HepG2 (cell line): ENCODE data around the gene DNAJB2. TPM values are rescaled to one million over a fixed set of nuclear protein-coding genes. Genes with fewer than 3 reads are reported as not detected.

Experiments
- BCL6 ChIP-seq: IDR thresholded peaks from 2 replicates; pipeline ENCODE4 v1.6.1; 2016; ENCODE audit warnings: missing genetic modification reagents, missing compliant biosample characterization
- EHMT2 ChIP-seq: fragments of 200-600 bp; sonication (generic); IDR thresholded peaks from 2 replicates; pipeline ENCODE4 v1.7.0; 2017; ENCODE audit warnings: antibody characterized with exemption, low read depth, low read length, borderline replicate concordance
- GATA4 ChIP-seq: sonication (generic); IDR thresholded peaks from 2 replicates; pipeline ENCODE4 v1.6.1; 2016; ENCODE audit warnings: antibody characterized with exemption, low read depth, borderline replicate concordance
- HDAC6 ChIP-seq: fragments of 200-600 bp; sonication (generic); IDR thresholded peaks from 2 replicates; pipeline ENCODE4 v1.7.0; 2017; ENCODE audit warnings: mild to moderate bottlenecking, antibody characterized with exemption, low read length, low read depth
- KLF11 ChIP-seq: IDR thresholded peaks from 2 replicates; pipeline ENCODE4 v1.6.1; 2016; ENCODE audit warnings: missing compliant biosample characterization
- MTA3 ChIP-seq: sonication (generic); formaldehyde crosslinking; IDR thresholded peaks from 2 replicates; pipeline ENCODE4 v1.4.0; 2020; ENCODE audit warnings: missing genetic modification reagents
- MXD4 ChIP-seq: IDR thresholded peaks from 2 replicates; pipeline ENCODE4 v1.6.1; 2016; ENCODE audit warnings: mild to moderate bottlenecking, missing biosample characterization, missing genetic modification reagents
- NCOA1 ChIP-seq: sonication (generic); formaldehyde crosslinking; IDR thresholded peaks from 2 replicates; pipeline ENCODE4 v1.9.0; 2021; ENCODE audit warnings: missing genetic modification reagents
- NRL ChIP-seq: sonication (generic); formaldehyde crosslinking; IDR thresholded peaks from 2 replicates; pipeline ENCODE4 v1.5.0; 2020; ENCODE audit warnings: missing genetic modification reagents, mild to moderate bottlenecking, moderate library complexity, borderline replicate concordance
- PRMT3 ChIP-seq: sonication (generic); formaldehyde crosslinking; IDR thresholded peaks from 2 replicates; pipeline ENCODE4 v1.8.1; 2022; ENCODE audit warnings: low read depth, mild to moderate bottlenecking, moderate library complexity, missing genetic modification reagents, borderline replicate concordance
- PTBP1 ChIP-seq: fragments of 200-400 bp; formaldehyde crosslinking; IDR thresholded peaks from 2 replicates; pipeline ENCODE4 v1.6.1; 2018; ENCODE audit warnings: low read length, low read depth; ENCODE audit not compliant: poor library complexity, severe bottlenecking
- RAD51 ChIP-seq: fragments of 450-650 bp; IDR thresholded peaks from 2 replicates; pipeline ENCODE4 v1.6.1; 2016; ENCODE audit warnings: borderline replicate concordance
- RBM22 ChIP-seq: fragments of 200-400 bp; formaldehyde crosslinking; optimal IDR thresholded peaks from 2 replicates; pipeline ENCODE3; 2017; ENCODE audit warnings: mild to moderate bottlenecking, low read length, moderate library complexity
- RFX3 ChIP-seq: IDR thresholded peaks from 2 replicates; pipeline ENCODE4 v1.6.1; 2016; ENCODE audit warnings: missing biosample characterization, missing genetic modification reagents
- TAF15 ChIP-seq: fragments of 200-400 bp; formaldehyde crosslinking; IDR thresholded peaks from one replicate; pipeline ENCODE4 v1.6.1; 2018; ENCODE audit warnings: mild to moderate bottlenecking, low read depth, low read length; ENCODE audit not compliant: poor library complexity, severe bottlenecking
- ZIK1 ChIP-seq: sonication (generic); formaldehyde crosslinking; IDR thresholded peaks from 2 replicates; pipeline ENCODE4 v1.5.0; 2020; ENCODE audit warnings: mild to moderate bottlenecking, low read depth, missing genetic modification reagents, borderline replicate concordance
- ZNF670 ChIP-seq: sonication (generic); formaldehyde crosslinking; IDR thresholded peaks from 2 replicates; pipeline ENCODE4 v1.8.0; 2022; ENCODE audit warnings: mild to moderate bottlenecking, missing genetic modification reagents, borderline replicate concordance
- ZNF776 ChIP-seq: sonication (generic); formaldehyde crosslinking; IDR thresholded peaks from 2 replicates; pipeline ENCODE4 v1.4.0; 2020; ENCODE audit warnings: mild to moderate bottlenecking, missing genetic modification reagents
- ZSCAN25 ChIP-seq: sonication (generic); formaldehyde crosslinking; IDR thresholded peaks from 2 replicates; pipeline ENCODE4 v1.8.0; 2022; ENCODE audit warnings: mild to moderate bottlenecking, missing genetic modification reagents
- polyA plus RNA-seq, 8 experiments: library from polyadenylated mRNA; depleted of rRNA in 3 of 8; stranded (reverse) in 7 of 8; unstranded in 1 of 8; fragments of >200 nt; fragmentation: Illumina TruSeq in 4 of 8; extraction: Trizol in 4 of 8; gene quantifications; 2 replicates each; pipeline versions ENCODE4 v1.2.1 to v1.2.3, GENCODE V29; 2011 to 2016; ENCODE audit warnings: low read depth in 4 of 8, missing spikeins in 1 of 8, mixed read lengths in 1 of 8; ENCODE audit not compliant: insufficient read depth in 1 of 8
- total RNA-seq, 5 experiments: library from RNA; depleted of rRNA; stranded (reverse); fragments of >200 nt; fragmentation: Illumina TruSeq; extraction: Trizol; gene quantifications; 2 replicates each; pipeline ENCODE4 v1.2.3, GENCODE V29; 2016; ENCODE audit warnings: low read depth in 1 of 5
- TF ChIP-seq, protein P1 (sequence below): IDR thresholded peaks from 2 replicates; pipeline ENCODE4 v1.6.1; 2016; ENCODE audit warnings: control low read depth
- TF ChIP-seq, protein P2 (sequence below): IDR thresholded peaks from 2 replicates; pipeline ENCODE4 v1.6.1; 2016; ENCODE audit warnings: low read depth, missing genetic modification reagents, missing compliant biosample characterization
- TF ChIP-seq, protein P3 (sequence below): sonication (generic); formaldehyde crosslinking; conservative IDR thresholded peaks from 2 replicates; pipeline ENCODE4 v1.8.0; 2022; ENCODE audit warnings: low read depth, missing genetic modification reagents

Gene DNAJB2
- total and polyA plus RNA-seq, 2 of the 13 experiments (the other 11 are each of a cell fraction or from before 2014, with no cell fraction given): 21.3 to 31.1 TPM

DNA sequence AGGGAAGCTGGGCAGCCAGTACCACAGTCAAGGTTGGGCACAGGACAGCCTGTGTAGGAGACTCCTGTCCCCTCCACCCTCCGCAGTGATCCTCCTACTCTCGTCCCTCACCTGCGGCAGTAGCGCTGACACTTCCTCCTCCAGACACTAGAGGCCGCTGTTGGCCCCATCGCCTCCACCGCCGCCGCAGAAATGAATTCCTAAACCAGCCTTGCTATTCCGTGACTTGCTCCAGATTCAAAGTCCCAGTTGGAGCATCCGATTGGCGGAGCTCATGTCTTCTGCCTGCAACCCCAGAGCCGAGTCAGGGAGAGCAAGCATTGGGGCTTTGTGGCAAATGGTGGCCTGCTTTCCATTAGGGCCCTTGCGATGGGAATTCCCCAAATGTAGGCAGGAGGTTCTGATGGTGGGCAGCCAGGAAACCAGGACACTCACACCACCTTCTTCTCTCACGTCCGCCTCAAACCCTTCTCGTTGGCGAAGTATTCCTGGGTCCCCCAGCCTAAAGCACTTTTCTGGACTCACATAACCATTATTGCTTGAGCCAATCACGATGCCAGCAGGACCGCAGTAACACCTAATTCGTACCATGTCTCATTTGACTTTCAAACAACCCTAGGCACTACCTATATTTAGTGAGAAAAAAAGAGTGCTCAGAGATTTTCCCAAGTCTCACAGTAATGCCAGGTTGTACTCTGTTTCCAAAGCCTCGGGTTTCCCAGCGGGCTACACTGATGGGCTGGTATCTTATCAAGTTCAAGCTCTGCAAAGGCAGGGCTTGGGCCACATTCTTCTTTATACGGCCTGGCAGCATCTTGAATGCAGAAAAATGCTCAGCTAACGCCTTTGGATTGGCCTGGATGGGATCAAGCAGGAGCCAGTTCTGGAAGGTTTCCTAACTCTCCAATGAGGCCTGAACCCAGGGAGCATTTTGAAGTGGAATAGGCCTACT is 1.2 kb upstream of the DNAJB2 start (continued):
- TF ChIP-seq RFX3 (CRISPR knock-in tag): no peak
- TF ChIP-seq GATA4: no peak
- TF ChIP-seq, protein P1, sequence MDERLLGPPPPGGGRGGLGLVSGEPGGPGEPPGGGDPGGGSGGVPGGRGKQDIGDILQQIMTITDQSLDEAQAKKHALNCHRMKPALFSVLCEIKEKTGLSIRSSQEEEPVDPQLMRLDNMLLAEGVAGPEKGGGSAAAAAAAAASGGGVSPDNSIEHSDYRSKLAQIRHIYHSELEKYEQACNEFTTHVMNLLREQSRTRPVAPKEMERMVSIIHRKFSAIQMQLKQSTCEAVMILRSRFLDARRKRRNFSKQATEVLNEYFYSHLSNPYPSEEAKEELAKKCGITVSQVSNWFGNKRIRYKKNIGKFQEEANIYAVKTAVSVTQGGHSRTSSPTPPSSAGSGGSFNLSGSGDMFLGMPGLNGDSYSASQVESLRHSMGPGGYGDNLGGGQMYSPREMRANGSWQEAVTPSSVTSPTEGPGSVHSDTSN (CRISPR knock-in tag): no peak
- TF ChIP-seq RBM22: no peak
- no peak for TF ChIP-seq PTBP1
- TF ChIP-seq ZSCAN25 (CRISPR knock-in tag): no peak
- no peak for TF ChIP-seq TAF15
- no peak for TF ChIP-seq ZNF776 (CRISPR knock-in tag)
- TF ChIP-seq, protein P2, sequence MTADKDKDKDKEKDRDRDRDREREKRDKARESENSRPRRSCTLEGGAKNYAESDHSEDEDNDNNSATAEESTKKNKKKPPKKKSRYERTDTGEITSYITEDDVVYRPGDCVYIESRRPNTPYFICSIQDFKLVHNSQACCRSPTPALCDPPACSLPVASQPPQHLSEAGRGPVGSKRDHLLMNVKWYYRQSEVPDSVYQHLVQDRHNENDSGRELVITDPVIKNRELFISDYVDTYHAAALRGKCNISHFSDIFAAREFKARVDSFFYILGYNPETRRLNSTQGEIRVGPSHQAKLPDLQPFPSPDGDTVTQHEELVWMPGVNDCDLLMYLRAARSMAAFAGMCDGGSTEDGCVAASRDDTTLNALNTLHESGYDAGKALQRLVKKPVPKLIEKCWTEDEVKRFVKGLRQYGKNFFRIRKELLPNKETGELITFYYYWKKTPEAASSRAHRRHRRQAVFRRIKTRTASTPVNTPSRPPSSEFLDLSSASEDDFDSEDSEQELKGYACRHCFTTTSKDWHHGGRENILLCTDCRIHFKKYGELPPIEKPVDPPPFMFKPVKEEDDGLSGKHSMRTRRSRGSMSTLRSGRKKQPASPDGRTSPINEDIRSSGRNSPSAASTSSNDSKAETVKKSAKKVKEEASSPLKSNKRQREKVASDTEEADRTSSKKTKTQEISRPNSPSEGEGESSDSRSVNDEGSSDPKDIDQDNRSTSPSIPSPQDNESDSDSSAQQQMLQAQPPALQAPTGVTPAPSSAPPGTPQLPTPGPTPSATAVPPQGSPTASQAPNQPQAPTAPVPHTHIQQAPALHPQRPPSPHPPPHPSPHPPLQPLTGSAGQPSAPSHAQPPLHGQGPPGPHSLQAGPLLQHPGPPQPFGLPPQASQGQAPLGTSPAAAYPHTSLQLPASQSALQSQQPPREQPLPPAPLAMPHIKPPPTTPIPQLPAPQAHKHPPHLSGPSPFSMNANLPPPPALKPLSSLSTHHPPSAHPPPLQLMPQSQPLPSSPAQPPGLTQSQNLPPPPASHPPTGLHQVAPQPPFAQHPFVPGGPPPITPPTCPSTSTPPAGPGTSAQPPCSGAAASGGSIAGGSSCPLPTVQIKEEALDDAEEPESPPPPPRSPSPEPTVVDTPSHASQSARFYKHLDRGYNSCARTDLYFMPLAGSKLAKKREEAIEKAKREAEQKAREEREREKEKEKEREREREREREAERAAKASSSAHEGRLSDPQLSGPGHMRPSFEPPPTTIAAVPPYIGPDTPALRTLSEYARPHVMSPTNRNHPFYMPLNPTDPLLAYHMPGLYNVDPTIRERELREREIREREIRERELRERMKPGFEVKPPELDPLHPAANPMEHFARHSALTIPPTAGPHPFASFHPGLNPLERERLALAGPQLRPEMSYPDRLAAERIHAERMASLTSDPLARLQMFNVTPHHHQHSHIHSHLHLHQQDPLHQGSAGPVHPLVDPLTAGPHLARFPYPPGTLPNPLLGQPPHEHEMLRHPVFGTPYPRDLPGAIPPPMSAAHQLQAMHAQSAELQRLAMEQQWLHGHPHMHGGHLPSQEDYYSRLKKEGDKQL: no peak
- TF ChIP-seq RAD51: no peak
- no peak for TF ChIP-seq ZNF670 (CRISPR knock-in tag)
- TF ChIP-seq, protein P3, sequence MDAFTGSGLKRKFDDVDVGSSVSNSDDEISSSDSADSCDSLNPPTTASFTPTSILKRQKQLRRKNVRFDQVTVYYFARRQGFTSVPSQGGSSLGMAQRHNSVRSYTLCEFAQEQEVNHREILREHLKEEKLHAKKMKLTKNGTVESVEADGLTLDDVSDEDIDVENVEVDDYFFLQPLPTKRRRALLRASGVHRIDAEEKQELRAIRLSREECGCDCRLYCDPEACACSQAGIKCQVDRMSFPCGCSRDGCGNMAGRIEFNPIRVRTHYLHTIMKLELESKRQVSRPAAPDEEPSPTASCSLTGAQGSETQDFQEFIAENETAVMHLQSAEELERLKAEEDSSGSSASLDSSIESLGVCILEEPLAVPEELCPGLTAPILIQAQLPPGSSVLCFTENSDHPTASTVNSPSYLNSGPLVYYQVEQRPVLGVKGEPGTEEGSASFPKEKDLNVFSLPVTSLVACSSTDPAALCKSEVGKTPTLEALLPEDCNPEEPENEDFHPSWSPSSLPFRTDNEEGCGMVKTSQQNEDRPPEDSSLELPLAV (CRISPR knock-in tag): no peak
- TF ChIP-seq MXD4 (CRISPR knock-in tag): no peak
- TF ChIP-seq PRMT3 (CRISPR knock-in tag): no peak
- TF ChIP-seq MTA3 (CRISPR knock-in tag): no peak
- TF ChIP-seq EHMT2: no peak
- TF ChIP-seq NCOA1: no peak
- no peak; the same call in 1 of the 2 replicates for TF ChIP-seq NRL (CRISPR knock-in tag)
- TF ChIP-seq BCL6 (CRISPR knock-in tag): no peak
- TF ChIP-seq HDAC6: no peak
- TF ChIP-seq KLF11: no peak
- TF ChIP-seq ZIK1: no peak
